GM12872 (cell line): ENCODE results near the gene NDUFB3.

Experiments used
- TF ChIP-seq, protein P1 (sequence below): IDR thresholded peaks from 3 replicates; pipeline ENCODE4 v1.5.1; 2011; ENCODE audit warnings: low read depth, mild to moderate bottlenecking, low read length, moderate library complexity; ENCODE audit not compliant: insufficient read depth

Gene NDUFB3

DNA sequence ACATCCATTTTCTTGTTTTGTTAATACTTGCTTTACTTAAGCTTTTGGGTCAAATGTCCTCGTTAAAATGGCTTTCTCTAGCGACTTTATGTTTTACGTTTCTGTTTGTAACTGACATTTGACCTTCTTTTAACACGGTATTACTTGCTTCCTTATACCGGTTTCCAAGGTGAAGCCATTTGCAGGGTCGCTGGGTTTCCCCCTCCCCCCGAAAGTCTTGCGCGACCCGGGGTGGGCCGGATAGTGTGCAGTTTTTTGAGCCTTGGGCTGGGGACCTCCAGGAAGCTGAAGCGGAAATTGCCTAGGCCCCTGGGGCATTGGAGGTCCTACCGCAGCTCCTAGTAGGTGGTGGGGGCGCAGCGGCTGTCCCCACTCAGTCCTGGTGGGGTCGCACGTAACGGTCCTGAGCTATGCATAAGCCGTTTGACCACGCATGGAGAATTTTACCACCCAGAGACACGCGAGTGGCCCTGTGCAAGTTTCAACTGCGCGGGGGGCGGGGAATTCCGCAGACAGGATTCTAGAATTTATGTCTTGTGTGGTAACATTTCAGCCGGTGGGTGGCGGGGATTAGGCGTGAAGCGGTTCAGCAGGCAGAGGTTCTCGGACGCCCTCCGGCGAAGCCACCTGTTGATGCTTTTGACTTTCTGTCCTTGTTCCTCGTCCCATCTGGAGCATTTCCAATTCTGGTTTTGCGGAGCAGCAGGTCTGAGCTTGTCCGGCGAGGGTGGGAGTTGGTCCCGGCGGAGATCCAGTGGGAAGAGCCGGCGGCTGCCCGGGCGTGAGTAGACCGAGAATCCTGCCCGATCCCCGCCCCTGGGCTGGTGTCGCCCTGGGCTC, 46.5 kb downstream of the NDUFB3 start:
- TF ChIP-seq, protein P1, sequence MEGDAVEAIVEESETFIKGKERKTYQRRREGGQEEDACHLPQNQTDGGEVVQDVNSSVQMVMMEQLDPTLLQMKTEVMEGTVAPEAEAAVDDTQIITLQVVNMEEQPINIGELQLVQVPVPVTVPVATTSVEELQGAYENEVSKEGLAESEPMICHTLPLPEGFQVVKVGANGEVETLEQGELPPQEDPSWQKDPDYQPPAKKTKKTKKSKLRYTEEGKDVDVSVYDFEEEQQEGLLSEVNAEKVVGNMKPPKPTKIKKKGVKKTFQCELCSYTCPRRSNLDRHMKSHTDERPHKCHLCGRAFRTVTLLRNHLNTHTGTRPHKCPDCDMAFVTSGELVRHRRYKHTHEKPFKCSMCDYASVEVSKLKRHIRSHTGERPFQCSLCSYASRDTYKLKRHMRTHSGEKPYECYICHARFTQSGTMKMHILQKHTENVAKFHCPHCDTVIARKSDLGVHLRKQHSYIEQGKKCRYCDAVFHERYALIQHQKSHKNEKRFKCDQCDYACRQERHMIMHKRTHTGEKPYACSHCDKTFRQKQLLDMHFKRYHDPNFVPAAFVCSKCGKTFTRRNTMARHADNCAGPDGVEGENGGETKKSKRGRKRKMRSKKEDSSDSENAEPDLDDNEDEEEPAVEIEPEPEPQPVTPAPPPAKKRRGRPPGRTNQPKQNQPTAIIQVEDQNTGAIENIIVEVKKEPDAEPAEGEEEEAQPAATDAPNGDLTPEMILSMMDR: peak; percentile 54

DNA sequence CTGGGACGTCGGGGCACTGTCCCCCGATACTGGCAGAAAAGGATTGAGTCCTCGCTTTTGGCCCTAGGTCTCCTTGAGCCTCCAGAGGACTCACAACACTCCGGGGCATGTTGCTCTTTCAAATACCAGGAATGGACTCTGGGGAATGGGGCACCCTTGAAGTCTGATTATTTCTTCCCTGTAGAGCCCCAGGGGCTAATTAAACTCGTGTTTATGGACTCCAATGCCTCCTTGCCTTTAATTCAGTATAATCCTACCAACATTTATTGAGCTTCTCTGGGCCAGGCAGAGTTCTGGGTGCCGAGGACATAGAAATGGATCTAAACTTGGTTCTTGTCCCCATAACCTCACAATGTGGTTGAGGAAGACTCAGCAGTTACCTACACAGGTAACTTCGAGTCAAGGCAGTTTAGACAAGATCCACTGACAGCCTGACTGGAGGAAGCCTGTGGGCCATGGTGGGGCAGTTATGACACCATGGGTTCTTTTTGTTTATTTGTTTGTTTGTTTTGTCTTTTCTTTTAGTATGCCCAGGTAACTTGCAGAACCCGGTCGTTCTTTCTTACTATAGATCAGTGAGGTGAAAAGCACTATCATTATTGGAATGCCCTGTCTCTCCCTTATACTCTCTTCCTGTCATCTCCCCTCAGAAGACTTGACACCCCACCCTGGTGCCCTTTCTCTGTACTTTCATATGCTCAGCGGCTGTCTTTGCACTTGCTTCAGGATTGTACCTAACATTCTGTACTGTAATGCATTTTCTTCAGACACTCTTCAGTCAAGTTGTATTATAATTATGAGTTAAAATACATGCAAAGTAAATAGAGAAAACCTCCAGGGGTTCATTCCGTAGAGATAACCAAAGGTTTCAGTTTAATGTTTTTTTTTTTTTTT, 47.4 kb downstream of the NDUFB3 start:
- TF ChIP-seq, protein P1: no peak

DNA sequence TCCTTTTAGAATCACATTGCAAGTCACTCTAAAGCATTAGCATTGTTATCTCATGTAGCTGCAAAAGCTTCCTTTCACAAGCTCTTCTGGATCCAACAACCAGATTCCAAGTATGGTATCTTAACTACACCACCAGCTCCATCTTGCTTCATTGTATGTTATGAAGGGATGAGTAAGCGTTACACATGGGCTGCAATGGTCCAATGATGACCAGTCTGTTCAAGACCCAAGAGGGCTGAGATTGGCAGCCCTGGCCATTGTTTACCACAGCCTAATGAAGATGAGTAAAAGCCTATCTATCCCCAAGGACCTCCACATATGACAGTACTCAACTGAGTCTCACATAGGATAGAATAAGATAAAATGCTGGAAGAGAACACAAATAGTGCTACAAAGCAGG, 50.5 kb downstream of the NDUFB3 start:
- TF ChIP-seq, protein P1: no peak

DNA sequence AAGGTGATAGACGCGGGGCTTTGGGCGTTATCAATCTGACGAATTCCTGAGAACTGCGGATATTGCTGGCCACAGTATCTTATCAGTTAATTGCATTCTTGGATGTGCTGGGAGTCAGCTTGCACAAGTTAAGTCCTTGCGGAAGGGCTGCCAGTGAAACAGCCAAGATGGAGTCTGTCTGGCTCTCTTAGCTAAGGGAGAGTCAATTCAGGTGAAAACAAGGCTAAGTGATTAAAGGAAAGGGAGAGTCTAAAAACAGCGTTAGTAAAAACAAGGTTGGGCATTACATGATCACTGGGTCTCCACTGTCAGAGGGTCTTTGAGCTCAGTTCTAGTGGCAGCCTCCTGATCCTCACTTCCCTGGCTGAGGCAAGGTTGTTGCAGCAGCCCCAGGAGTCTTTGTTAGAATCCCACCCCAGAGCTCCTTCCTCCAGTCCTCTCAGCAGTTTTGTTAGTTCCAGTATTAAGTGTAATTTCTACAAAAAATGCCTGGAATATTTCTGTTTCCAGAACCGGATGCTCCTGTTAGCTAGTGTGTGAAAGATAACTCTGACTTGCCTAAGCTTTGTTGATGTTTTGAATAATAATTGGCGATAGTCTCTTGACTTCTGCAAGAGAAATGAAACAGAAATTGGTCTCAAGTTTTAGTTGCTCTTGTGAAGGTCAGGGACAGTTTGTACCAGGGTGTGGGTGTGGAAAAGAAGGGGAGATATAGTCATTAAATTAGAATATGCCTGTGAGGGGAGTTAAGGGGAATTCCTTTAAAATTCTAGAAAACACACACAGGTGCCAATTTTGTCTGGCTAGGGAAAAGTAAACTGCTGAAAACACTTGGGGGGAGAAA, 54.7 kb downstream of the NDUFB3 start:
- TF ChIP-seq, protein P1: no peak

DNA sequence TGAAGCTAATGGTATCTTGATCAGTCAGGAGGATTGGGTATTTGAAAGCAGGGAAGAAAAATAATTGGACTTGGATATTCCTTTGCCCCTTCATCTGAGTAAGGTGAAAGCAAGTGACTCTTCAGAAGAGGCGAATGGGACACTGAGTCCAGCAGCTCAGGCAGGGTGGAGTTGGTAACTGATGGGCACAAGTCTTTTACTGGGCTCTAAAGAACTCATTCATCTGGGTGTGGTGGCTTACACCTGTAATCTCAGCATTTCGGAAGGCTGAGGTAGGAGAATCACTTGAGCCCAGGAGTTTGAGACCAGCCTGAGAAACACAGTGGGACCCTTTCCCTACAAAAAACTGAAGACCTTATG, 55.3 kb downstream of the NDUFB3 start:
- TF ChIP-seq, protein P1: no peak

DNA sequence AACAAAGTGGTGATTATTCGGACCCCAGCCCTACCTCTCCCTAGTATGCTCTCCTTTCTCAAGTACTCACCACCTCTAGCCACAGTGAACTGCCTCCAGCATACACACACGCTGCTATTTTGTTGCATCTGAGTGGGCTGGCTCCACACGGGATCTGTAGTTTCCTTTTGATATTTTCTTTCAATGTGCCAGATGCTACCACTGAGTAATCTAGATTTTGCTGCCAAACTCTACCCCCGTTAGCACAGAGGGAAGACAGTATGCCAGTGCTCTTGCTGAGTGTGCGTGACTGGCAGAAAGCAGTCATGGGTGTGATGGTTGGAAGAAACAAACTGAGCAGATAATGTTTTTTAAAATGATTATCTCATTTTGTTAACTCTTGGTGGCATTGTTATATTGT, 55.8 kb downstream of the NDUFB3 start:
- TF ChIP-seq, protein P1: no peak
